Astrocyte (in vitro differentiated cells and primary cell): ENCODE data around the gene CCDC102A. TPM values are rescaled to one million over a fixed set of nuclear protein-coding genes. Genes with fewer than 3 reads are reported as not detected.
A peak's percentile ranks its signal among the peaks of the same experiment; 100 is the strongest.

Experiments used
- DNase-seq: peaks from one replicate; pipeline ENCODE4 v3.0.0-alpha.2; 2010; ENCODE audit warnings: low read depth
- FAIRE-seq: peaks from 2 replicates; lab custom pipeline; 2011; peaks lifted over from hg19 to GRCh38; lab: Jason Lieb, UNC
- H2AFZ ChIP-seq: 2 replicates; pipeline ENCODE4 v1.6.0; 2012; ENCODE audit warnings: low read depth, low read length, inconsistent platforms
- H3K27ac ChIP-seq: 2 replicates; pipeline ENCODE4 v1.5.1; 2011; ENCODE audit warnings: low read depth, low read length, inconsistent platforms
- H3K27me3 ChIP-seq: 2 replicates; pipeline ENCODE4 v1.6.0; 2011; ENCODE audit warnings: low read length, inconsistent platforms; ENCODE audit not compliant: insufficient read depth
- H3K36me3 ChIP-seq: 2 replicates; pipeline ENCODE4 v1.5.1; 2011; ENCODE audit warnings: low read length, inconsistent platforms; ENCODE audit not compliant: insufficient read depth
- H3K4me1 ChIP-seq: 2 replicates; pipeline ENCODE4 v1.5.1; 2011; ENCODE audit warnings: low read length, inconsistent platforms; ENCODE audit not compliant: insufficient read depth
- H3K4me2 ChIP-seq: 2 replicates; pipeline ENCODE4 v1.6.0; 2012; ENCODE audit warnings: low read length, inconsistent platforms
- H3K4me3 ChIP-seq: 2 replicates; pipeline ENCODE4 v1.5.1; 2011; ENCODE audit warnings: low read depth, mild to moderate bottlenecking, low read length, inconsistent platforms; ENCODE audit not compliant: insufficient read depth
- H3K79me2 ChIP-seq: 2 replicates; pipeline ENCODE4 v1.6.0; 2012; ENCODE audit warnings: mild to moderate bottlenecking, low read length, inconsistent platforms; ENCODE audit not compliant: insufficient read depth
- H3K9ac ChIP-seq: 2 replicates; pipeline ENCODE4 v1.6.0; 2012; ENCODE audit warnings: mild to moderate bottlenecking, low read length, inconsistent platforms
- H3K9me3 ChIP-seq: 2 replicates; pipeline ENCODE4 v1.5.1; 2012; ENCODE audit warnings: low read depth, mild to moderate bottlenecking, low read length, inconsistent platforms; ENCODE audit not compliant: insufficient read depth
- H4K20me1 ChIP-seq: 2 replicates; pipeline ENCODE4 v1.6.0; 2012; ENCODE audit warnings: low read length, inconsistent platforms; ENCODE audit not compliant: insufficient read depth
- H3K27ac Mint-ChIP-seq: one replicate; pipeline ENCODE4 v1.8.0; 2021; ENCODE audit warnings: mild to moderate bottlenecking, mixed read lengths; ENCODE audit not compliant: unreplicated experiment
- H3K27me3 Mint-ChIP-seq: one replicate; pipeline ENCODE4 v1.8.0; 2021; ENCODE audit warnings: low read depth, mixed read lengths; ENCODE audit not compliant: unreplicated experiment
- H3K36me3 Mint-ChIP-seq: one replicate; pipeline ENCODE4 v1.8.0; 2021; ENCODE audit warnings: low read depth, mixed read lengths; ENCODE audit not compliant: unreplicated experiment
- H3K4me1 Mint-ChIP-seq: one replicate; pipeline ENCODE4 v1.8.0; 2021; ENCODE audit warnings: low read depth, mixed read lengths; ENCODE audit not compliant: unreplicated experiment
- H3K4me3 Mint-ChIP-seq: one replicate; pipeline ENCODE4 v1.8.0; 2021; ENCODE audit warnings: mild to moderate bottlenecking, moderate library complexity, mixed read lengths; ENCODE audit not compliant: unreplicated experiment
- H3K9me3 Mint-ChIP-seq: one replicate; pipeline ENCODE4 v1.8.0; 2021; ENCODE audit warnings: mild to moderate bottlenecking, mixed read lengths; ENCODE audit not compliant: unreplicated experiment
- EZH2 ChIP-seq: IDR thresholded peaks from 2 replicates; pipeline ENCODE4 v1.6.1; 2012; ENCODE audit warnings: mild to moderate bottlenecking, low read length, inconsistent platforms; ENCODE audit not compliant: insufficient read depth
- total RNA-seq: library from RNA; stranded (reverse); gene quantifications from 2 replicates; pipeline ENCODE4 v1.2.1, GENCODE V29; 2021
- TF ChIP-seq, protein P1 (sequence below): IDR thresholded peaks from 2 replicates; pipeline ENCODE4 v1.5.1; 2011; ENCODE audit warnings: low read depth, mild to moderate bottlenecking, inconsistent platforms, low read length, moderate library complexity; ENCODE audit not compliant: insufficient read depth

The CCDC102A gene
- total RNA-seq, 1 donor from 2014 or later: 8.8 TPM

- Histone ChIP-seq H3K36me3 (no peaks in the 10 kb centered on the region), H3K79me2 (peaks cover 21% of the 10 kb centered on the region), H2AFZ (peak overlapping the region; percentile 93), H3K4me1 (peaks cover 21% of the 10 kb centered on the region), H3K27me3 (peaks cover 9% of the 10 kb centered on the region), H3K27ac (no peak overlapping the region), H3K4me3 (peak overlapping the region; percentile 79), H3K9ac (peak overlapping the region; percentile 84), H3K4me2 (peak overlapping the region; percentile 99), H3K9me3 (no peaks in the 10 kb centered on the region), H4K20me1 (peaks cover 12% of the 10 kb centered on the region)
- FAIRE-seq (no peak), DNase-seq (no peak)
- no peak overlapping the region for H3K27ac Mint-ChIP-seq
- H3K9me3 Mint-ChIP-seq: peaks cover 4% of the 10 kb centered on the region
- H3K27me3 Mint-ChIP-seq: peaks cover 6% of the 10 kb centered on the region
- TF ChIP-seq EZH2: no peak
- TF ChIP-seq, protein P1, sequence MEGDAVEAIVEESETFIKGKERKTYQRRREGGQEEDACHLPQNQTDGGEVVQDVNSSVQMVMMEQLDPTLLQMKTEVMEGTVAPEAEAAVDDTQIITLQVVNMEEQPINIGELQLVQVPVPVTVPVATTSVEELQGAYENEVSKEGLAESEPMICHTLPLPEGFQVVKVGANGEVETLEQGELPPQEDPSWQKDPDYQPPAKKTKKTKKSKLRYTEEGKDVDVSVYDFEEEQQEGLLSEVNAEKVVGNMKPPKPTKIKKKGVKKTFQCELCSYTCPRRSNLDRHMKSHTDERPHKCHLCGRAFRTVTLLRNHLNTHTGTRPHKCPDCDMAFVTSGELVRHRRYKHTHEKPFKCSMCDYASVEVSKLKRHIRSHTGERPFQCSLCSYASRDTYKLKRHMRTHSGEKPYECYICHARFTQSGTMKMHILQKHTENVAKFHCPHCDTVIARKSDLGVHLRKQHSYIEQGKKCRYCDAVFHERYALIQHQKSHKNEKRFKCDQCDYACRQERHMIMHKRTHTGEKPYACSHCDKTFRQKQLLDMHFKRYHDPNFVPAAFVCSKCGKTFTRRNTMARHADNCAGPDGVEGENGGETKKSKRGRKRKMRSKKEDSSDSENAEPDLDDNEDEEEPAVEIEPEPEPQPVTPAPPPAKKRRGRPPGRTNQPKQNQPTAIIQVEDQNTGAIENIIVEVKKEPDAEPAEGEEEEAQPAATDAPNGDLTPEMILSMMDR: no peak
- H3K36me3 Mint-ChIP-seq: no peaks in the 10 kb centered on the region
- peaks cover 37% of the 10 kb centered on the region for H3K4me1 Mint-ChIP-seq
- H3K4me3 Mint-ChIP-seq: peak overlapping the region; percentile 83
These were observed 1.3 kb downstream of the CCDC102A start for GRCh38 chr16:57534881-57535658.

DNA sequence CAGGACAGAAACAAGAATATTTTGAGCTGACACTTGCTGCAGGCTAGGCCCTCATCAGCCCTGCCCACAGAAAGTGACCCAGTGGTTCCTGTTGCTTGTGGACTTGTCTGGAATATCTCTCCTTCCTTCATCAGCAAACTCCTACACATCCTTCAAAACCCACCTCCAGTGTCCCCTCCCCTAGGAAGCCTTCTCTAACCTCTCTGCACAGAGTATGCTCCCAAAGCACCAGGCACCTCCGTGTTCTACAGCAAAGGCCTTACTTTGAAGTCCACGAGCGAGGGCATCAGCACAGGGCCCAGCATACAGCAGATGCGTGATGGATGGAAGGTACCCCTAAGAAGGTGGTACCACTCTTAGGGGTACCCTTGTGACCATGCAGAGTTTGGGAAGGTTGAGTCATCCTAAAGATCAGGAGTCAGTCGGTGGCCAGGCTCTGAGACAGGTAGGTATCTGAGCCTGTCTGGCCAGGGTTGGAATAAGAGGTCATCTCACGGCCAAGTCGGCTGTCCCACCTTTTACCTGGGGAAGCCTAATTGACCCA is 2.0 kb downstream of the CCDC102A start:
- peaks cover 9% of the 10 kb centered on the region for H3K27me3 Mint-ChIP-seq
- H3K36me3 Mint-ChIP-seq: peaks cover 3% of the 10 kb centered on the region
- no peak overlapping the region for H3K27ac Mint-ChIP-seq

More for the DNA sequence above, 2.0 kb downstream of the CCDC102A start:
- Histone ChIP-seq H3K79me2 (peaks cover 21% of the 10 kb centered on the region), H3K4me1 (peaks cover 28% of the 10 kb centered on the region), H4K20me1 (peaks cover 17% of the 10 kb centered on the region), H2AFZ (no peak overlapping the region), H3K9ac (no peak overlapping the region), H3K9me3 (no peaks in the 10 kb centered on the region), H3K27me3 (peaks cover 9% of the 10 kb centered on the region), H3K4me2 (no peak overlapping the region), H3K4me3 (no peak overlapping the region), H3K27ac (no peak overlapping the region), H3K36me3 (no peaks in the 10 kb centered on the region)
- TF ChIP-seq, protein P1: no peak
- TF ChIP-seq EZH2: no peak
- no peak for DNase-seq
- Mint-ChIP-seq H3K4me3 (peak overlapping the region; percentile 47), H3K9me3 (peaks cover 8% of the 10 kb centered on the region), H3K4me1 (peaks cover 43% of the 10 kb centered on the region)
- FAIRE-seq: no peak
